ENCODE results near the gene ZNF564.

The ZNF564 gene

GRCh38 chr19:12478234-12478941 is 72.9 kb downstream of the ZNF564 start:
- POLR2A ChIA-PET (ENCODE audit: low non-redundant PET): no interaction called here
- H3K27ac ChIP-seq: no peak overlapping the region
- no peak for TF ChIP-seq CTCF (conservative IDR thresholded peaks at IDR 0.05; ENCODE audit: low read depth)
- CTCF ChIA-PET: interaction anchor here (0.5 kb wide), 1 partner anchor 11 kb away, joined by 3 read pairs; no protein-coding TSS in a partner anchor
- DNase-seq (ENCODE audit: low spot score): no peak

Measured in RWPE1 (cell line).